Transverse colon (tissue), 4 donors: ENCODE results near the gene CPZ. TPM values are rescaled to one million over a fixed set of nuclear protein-coding genes. Genes with fewer than 3 reads are reported as not detected.

ENCODE experiments used
- DNase-seq: peaks from one replicate; pipeline ENCODE4 v3.0.0-alpha.2; 2019
- H3K27ac ChIP-seq, 4 donors: fragments of 200-600 bp; sonication (generic); 2 replicates each; pipeline ENCODE4 v1.5.1; 2016 to 2018; ENCODE audit warnings: inconsistent platforms in 4 of 4
- H3K27me3 ChIP-seq: fragments of 200-600 bp; sonication (generic); 2 replicates; pipeline ENCODE4 v1.5.1; 2017; ENCODE audit warnings: inconsistent platforms
- H3K36me3 ChIP-seq, 4 donors: fragments of 200-600 bp; sonication (generic); 2 replicates each; pipeline ENCODE4 v1.5.1; 2017 to 2019; ENCODE audit warnings: inconsistent platforms in 4 of 4
- H3K4me1 ChIP-seq, 4 donors: fragments of 200-600 bp; sonication (generic); 2 replicates each; pipeline ENCODE4 v1.5.1; 2017 to 2020; ENCODE audit warnings: inconsistent platforms in 4 of 4
- H3K4me3 ChIP-seq, 4 donors: fragments of 200-600 bp; sonication (generic); 1 replicate in 1 of 4; 2 replicates in 3 of 4; pipeline versions ENCODE4 v1.5.1 to v1.6.1; 2017 to 2019; ENCODE audit warnings: inconsistent platforms in 4 of 4
- H3K9me3 ChIP-seq, 2 donors: fragments of 200-600 bp; sonication (generic); 2 replicates each; pipeline ENCODE4 v1.5.1; 2017 to 2019; ENCODE audit warnings: inconsistent platforms in 2 of 2
- EP300 ChIP-seq: sonication (generic); formaldehyde crosslinking; IDR thresholded peaks from one replicate; pipeline ENCODE4 v1.6.1; 2017; ENCODE audit warnings: antibody characterized with exemption, low read depth
- POLR2A ChIP-seq: fragments of 450-650 bp; IDR thresholded peaks from one replicate; pipeline ENCODE4 v1.6.1; 2016; ENCODE audit warnings: antibody characterized with exemption, mild to moderate bottlenecking, moderate library complexity
- POLR2AphosphoS5 ChIP-seq, 3 donors: sonication (generic); formaldehyde crosslinking; IDR thresholded peaks; one replicate each; pipeline ENCODE4 v1.6.1; 2016; ENCODE audit warnings: antibody characterized with exemption in 3 of 3
- WGBS, 2 donors: methylation state at CpG; one replicate each; pipeline ENCODE4 v1.1.5; 2018; ENCODE audit warnings: low coverage in 1 of 2; 5-methylcytosine and 5-hydroxymethylcytosine counted together
- in situ Hi-C, 4 donors: fragments of 200-750 bp; cut with MboI; loops; one replicate each; pipeline versions ENCODE4 v1.15.0 to v1.15.1; 2017; ENCODE audit warnings: low sequenced_read_pairs in 3 of 4, low pct_ligation_motif_present in 1 of 4, low pct_unique_long_range_greater_than_20kb in 1 of 4
- intact Hi-C: fragments of 100-400 bp; cut with DNase I; formaldehyde crosslinking; loops from one replicate; pipeline ENCODE4 v1.15.1; 2023; ENCODE audit warnings: low total_unique reads
- total RNA-seq, 4 donors: library from RNA; depleted of rRNA; stranded (reverse); fragments of >200 nt; gene quantifications; one replicate each; pipeline ENCODE4 v1.1.0, GENCODE V29; 2016
- TF ChIP-seq, protein P1 (sequence below), 5 experiments: fragments of 200-600 bp in 3 of 5; fragments of 450-650 bp in 2 of 5; sonication (generic) in 3 of 5; IDR thresholded peaks; 1 replicate in 2 of 5; 2 replicates in 3 of 5; pipeline ENCODE4 v1.5.1; 2016 to 2017; ENCODE audit warnings: antibody characterized with exemption in 5 of 5, inconsistent platforms in 3 of 5, mild to moderate bottlenecking in 2 of 5, moderate library complexity in 1 of 5

The CPZ gene
- total RNA-seq, 4 donors from 2014 or later, result 0.96 to 2.1 TPM; not detected in 2

DNA sequence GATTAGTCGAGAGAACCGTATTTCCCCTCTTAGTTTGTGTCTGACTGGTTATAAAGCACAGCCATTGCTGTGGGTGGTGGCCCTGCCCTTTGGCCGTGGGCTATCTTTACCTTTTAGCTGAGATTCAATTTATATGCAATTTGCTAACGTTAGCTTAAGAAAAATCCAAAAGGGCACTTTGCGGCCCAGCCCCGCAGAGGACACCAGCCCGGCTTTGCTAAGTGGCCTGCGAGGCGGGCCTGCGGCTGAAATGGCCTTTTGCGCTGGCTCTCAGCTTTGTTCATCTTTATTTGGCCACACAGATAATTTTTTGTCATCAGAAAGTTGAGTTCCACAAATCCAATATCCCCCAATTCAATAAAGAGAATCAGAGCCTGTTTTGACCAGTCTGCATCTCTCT lies 48.3 kb downstream of the CPZ start:
- in situ Hi-C loops (no loop called here), intact Hi-C loops (no loop called here)
- peaks cover 7% of the 10 kb centered on the region for H3K27me3 ChIP-seq

DNA sequence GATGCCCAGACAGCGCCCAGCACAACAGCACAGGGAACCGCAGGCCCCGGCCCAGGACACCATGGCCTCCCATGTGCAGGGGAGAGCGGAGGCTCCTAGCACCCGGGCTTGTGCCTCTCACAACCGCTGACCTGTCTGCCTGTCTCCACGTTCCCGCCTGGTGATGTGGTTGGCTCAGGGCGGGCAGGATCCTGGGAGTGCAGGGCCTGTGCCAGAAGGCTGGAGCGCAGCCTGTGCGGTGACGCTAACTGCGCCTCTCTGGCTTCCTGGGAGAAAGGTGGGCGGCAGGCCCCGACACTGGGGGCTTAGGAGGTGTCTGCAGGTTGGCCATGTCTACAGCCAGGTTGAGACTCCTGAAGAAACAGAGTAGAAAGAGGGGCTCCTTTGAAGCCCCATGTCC lies 48.7 kb downstream of the CPZ start:
- Histone ChIP-seq H3K9me3 (no peaks in the 10 kb centered on the region), H3K27me3 (peaks cover 7% of the 10 kb centered on the region), H3K4me1 (no peaks in the 10 kb centered on the region), H3K27ac (no peak overlapping the region), H3K4me3 (no peak overlapping the region), H3K36me3 (no peaks in the 10 kb centered on the region)
- intact Hi-C loops, result no loop called here
- TF ChIP-seq POLR2AphosphoS5 (IDR thresholded peaks at IDR 0.05), result no peak
- TF ChIP-seq, protein P1, sequence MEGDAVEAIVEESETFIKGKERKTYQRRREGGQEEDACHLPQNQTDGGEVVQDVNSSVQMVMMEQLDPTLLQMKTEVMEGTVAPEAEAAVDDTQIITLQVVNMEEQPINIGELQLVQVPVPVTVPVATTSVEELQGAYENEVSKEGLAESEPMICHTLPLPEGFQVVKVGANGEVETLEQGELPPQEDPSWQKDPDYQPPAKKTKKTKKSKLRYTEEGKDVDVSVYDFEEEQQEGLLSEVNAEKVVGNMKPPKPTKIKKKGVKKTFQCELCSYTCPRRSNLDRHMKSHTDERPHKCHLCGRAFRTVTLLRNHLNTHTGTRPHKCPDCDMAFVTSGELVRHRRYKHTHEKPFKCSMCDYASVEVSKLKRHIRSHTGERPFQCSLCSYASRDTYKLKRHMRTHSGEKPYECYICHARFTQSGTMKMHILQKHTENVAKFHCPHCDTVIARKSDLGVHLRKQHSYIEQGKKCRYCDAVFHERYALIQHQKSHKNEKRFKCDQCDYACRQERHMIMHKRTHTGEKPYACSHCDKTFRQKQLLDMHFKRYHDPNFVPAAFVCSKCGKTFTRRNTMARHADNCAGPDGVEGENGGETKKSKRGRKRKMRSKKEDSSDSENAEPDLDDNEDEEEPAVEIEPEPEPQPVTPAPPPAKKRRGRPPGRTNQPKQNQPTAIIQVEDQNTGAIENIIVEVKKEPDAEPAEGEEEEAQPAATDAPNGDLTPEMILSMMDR (IDR thresholded peaks at IDR 0.05), result no peak
- TF ChIP-seq EP300, result no peak
- TF ChIP-seq POLR2A, result no peak
- WGBS, 2 donors, result 93% methylated on average over 11 of the region's 15 CpGs; no CpG with 5 or more reads in 1 of the 2 donors
- in situ Hi-C loops, result no loop called here
- DNase-seq, result no peak

More for the DNA sequence above, 48.3 kb downstream of the CPZ start:
- Histone ChIP-seq H3K27ac (no peak overlapping the region), H3K4me1 (no peaks in the 10 kb centered on the region), H3K36me3 (no peaks in the 10 kb centered on the region), H3K9me3 (no peaks in the 10 kb centered on the region), H3K4me3 (no peak overlapping the region)
- TF ChIP-seq POLR2AphosphoS5 (IDR thresholded peaks at IDR 0.05), result no peak
- no peak for TF ChIP-seq POLR2A
- no peak for TF ChIP-seq EP300
- TF ChIP-seq, protein P1 (IDR thresholded peaks at IDR 0.05), result no peak
- no peak for DNase-seq
- 78 to 85% methylated on average over 9 to 11 of the region's 11 CpGs for WGBS, 2 donors

DNA sequence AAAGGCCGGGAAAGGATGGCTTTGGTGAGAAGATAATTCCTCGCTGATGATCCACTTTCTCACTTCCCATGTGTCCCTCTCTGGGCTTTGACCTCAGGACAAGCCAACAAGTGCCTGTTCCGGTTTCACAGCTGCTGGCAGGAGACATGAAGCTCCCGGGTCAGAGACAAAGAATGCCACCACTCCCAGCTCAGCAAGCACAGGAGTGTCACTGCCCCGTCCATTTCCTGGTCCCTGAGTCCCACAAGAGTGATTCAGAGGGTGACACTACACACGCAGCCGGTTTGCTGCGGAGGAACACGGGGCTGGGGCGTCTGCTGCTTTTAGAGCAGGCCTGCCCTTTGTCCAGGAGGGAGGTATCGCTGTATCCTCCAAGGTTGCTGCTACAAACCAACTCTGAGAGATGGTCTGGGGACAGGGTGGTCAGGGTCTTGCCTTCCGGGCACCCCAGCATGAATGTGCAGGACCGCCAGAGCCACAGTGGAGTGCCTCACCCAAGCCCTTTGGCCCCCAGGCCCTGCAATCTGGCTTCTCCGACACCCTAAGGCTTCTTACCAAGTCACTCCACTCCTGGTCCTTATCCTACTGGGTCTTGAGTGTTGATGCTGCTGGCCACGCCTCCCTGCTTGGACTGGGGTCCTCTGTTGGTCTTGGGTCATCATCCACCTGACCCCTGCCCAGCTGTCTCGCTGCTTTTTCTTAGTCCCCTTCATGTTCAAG lies 49.5 kb downstream of the CPZ start:
- Histone ChIP-seq H3K9me3 (no peaks in the 10 kb centered on the region), H3K36me3 (no peaks in the 10 kb centered on the region), H3K4me3 (no peak overlapping the region), H3K4me1 (no peaks in the 10 kb centered on the region), H3K27ac (no peak overlapping the region), H3K27me3 (peaks cover 13% of the 10 kb centered on the region)
- intact Hi-C loops (no loop called here), in situ Hi-C loops (no loop called here)
- TF ChIP-seq POLR2AphosphoS5 (IDR thresholded peaks at IDR 0.05) (no peak), EP300 (no peak), POLR2A (no peak)
- TF ChIP-seq, protein P1 (IDR thresholded peaks at IDR 0.05), result no peak
- no peak for DNase-seq
- 76 to 80% methylated on average over 3 to 16 of the region's 16 CpGs for WGBS, 2 donors

DNA sequence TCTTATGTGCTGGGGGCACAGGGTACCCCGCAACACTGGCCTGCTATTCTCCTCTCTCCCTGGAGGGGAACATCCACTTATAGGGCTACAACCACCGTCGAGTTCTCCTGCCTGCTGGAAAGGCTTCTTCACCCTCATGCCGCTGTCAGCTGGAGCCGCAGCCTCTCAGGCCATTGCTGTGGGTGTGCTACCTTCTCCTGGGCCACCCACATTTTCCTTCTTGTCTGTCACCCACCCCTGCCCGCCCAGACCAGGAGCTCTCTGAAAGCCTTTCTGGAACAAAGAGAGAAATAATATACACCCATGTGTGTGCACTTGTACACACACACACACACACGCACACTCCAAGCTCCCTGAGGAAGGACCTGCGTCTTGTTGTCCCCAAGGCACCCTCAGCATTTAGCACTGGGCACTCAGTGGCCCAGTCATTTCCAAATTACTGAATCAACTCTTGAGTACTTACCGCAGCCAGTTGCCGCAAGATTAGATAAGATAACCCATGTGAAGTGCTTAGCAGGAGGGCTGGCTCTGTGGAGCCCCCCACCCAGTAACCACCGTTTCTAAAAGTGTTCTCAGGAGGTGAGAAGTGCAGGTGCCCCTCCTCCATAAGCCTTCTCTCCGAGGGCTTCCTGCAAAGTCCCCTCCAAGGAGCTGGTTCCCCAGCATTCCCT lies 50.2 kb downstream of the CPZ start:
- Histone ChIP-seq H3K9me3 (no peaks in the 10 kb centered on the region), H3K27ac (no peak overlapping the region), H3K4me3 (no peak overlapping the region), H3K4me1 (no peaks in the 10 kb centered on the region), H3K27me3 (peaks cover 13% of the 10 kb centered on the region), H3K36me3 (no peaks in the 10 kb centered on the region)
- in situ Hi-C loops (no loop called here), intact Hi-C loops (no loop called here)
- WGBS, 2 donors, result 75% methylated on average over 11 of the region's 12 CpGs; no CpG with 5 or more reads in 1 of the 2 donors
- DNase-seq, result no peak
- TF ChIP-seq, protein P1 (IDR thresholded peaks at IDR 0.05), result no peak
- TF ChIP-seq POLR2AphosphoS5 (IDR thresholded peaks at IDR 0.05) (no peak), POLR2A (no peak), EP300 (no peak)
